Activated T-cell treated with anti-CD3 and anti-CD28 coated beads, Interleukin-2, amount 50 U/mL, for 24 hours (primary cell): ENCODE measurements around the gene FXR2.

ENCODE experiments used
- DNase-seq: peaks from one replicate; pipeline ENCODE4 v3.0.0-alpha.2; 2020
- H3K27ac Mint-ChIP-seq: 2 replicates; pipeline ENCODE4 v1.8.0; 2020; ENCODE audit warnings: mild to moderate bottlenecking, mixed read lengths
- H3K27me3 Mint-ChIP-seq: 2 replicates; pipeline ENCODE4 v1.8.0; 2020; ENCODE audit warnings: mixed read lengths
- H3K36me3 Mint-ChIP-seq: 2 replicates; pipeline ENCODE4 v1.8.0; 2020; ENCODE audit warnings: low read depth, mixed read lengths
- H3K4me1 Mint-ChIP-seq: 2 replicates; pipeline ENCODE4 v1.8.0; 2020; ENCODE audit warnings: low read depth, mixed read lengths
- H3K4me3 Mint-ChIP-seq: 2 replicates; pipeline ENCODE4 v1.8.0; 2020; ENCODE audit warnings: mild to moderate bottlenecking, moderate library complexity, mixed read lengths
- H3K9me3 Mint-ChIP-seq: 2 replicates; pipeline ENCODE4 v1.8.0; 2020; ENCODE audit warnings: mixed read lengths

Gene FXR2

GRCh38 chr17:7558544-7559319, 56.0 kb downstream of the FXR2 start, which contains the start of gene TNFSF13:
TNFSF13 (plus strand) TSS chr17:7558750; CDS start chr17:7559040, 290 bp downstream.
- peaks cover 52% of the 10 kb centered on the region for H3K4me1 Mint-ChIP-seq

GRCh38 chr17:7557775-7558543, 56.7 kb downstream of the FXR2 start:
- no peak for DNase-seq
- no peaks in the 10 kb centered on the region for H3K9me3 Mint-ChIP-seq
- H3K27me3 Mint-ChIP-seq: no peaks in the 10 kb centered on the region
- H3K4me1 Mint-ChIP-seq: peaks cover 58% of the 10 kb centered on the region
- H3K4me3 Mint-ChIP-seq: peak overlapping the region; percentile 47
- peaks cover 15% of the 10 kb centered on the region for H3K36me3 Mint-ChIP-seq
- H3K27ac Mint-ChIP-seq: peak overlapping the region; percentile 74

More at GRCh38 chr17:7558544-7559319, 56.0 kb downstream of the FXR2 start, which contains the start of gene TNFSF13:
- Mint-ChIP-seq H3K4me3 (peak within 1 kb of the TSS; percentile 47), H3K27me3 (no peaks in the 10 kb centered on the region), H3K9me3 (no peaks in the 10 kb centered on the region), H3K36me3 (peaks cover 22% of the 10 kb centered on the region), H3K27ac (peak within 1 kb of the TSS; percentile 74)
- DNase-seq: no peak

GRCh38 chr17:7557147-7557764, 57.4 kb downstream of the FXR2 start:
- no peak overlapping the region for H3K27ac Mint-ChIP-seq
- peaks cover 59% of the 10 kb centered on the region for H3K4me1 Mint-ChIP-seq
- H3K36me3 Mint-ChIP-seq: peaks cover 8% of the 10 kb centered on the region
- no peak for DNase-seq
- H3K4me3 Mint-ChIP-seq: no peak overlapping the region
- no peaks in the 10 kb centered on the region for H3K27me3 Mint-ChIP-seq
- no peaks in the 10 kb centered on the region for H3K9me3 Mint-ChIP-seq

GRCh38 chr17:7556627-7557026, 58.1 kb downstream of the FXR2 start:
- no peaks in the 10 kb centered on the region for H3K27me3 Mint-ChIP-seq
- peak overlapping the region; percentile 27 for H3K27ac Mint-ChIP-seq
- peaks cover 63% of the 10 kb centered on the region for H3K4me1 Mint-ChIP-seq
- no peak overlapping the region for H3K4me3 Mint-ChIP-seq
- no peaks in the 10 kb centered on the region for H3K9me3 Mint-ChIP-seq
- DNase-seq: no peak
- H3K36me3 Mint-ChIP-seq: peaks cover 7% of the 10 kb centered on the region

GRCh38 chr17:7555320-7555948, 59.3 kb downstream of the FXR2 start:
- Mint-ChIP-seq H3K27ac (peak overlapping the region; percentile 53), H3K9me3 (no peaks in the 10 kb centered on the region), H3K4me1 (peaks cover 69% of the 10 kb centered on the region), H3K36me3 (no peaks in the 10 kb centered on the region), H3K4me3 (no peak overlapping the region), H3K27me3 (no peaks in the 10 kb centered on the region)
- DNase-seq: no peak

- no peaks in the 10 kb centered on the region for H3K9me3 Mint-ChIP-seq
- no peak overlapping the region for H3K4me3 Mint-ChIP-seq
- no peaks in the 10 kb centered on the region for H3K27me3 Mint-ChIP-seq
- H3K27ac Mint-ChIP-seq: peak overlapping the region; percentile 87
- no peak for DNase-seq
- no peaks in the 10 kb centered on the region for H3K36me3 Mint-ChIP-seq
- peaks cover 66% of the 10 kb centered on the region for H3K4me1 Mint-ChIP-seq
These were observed 61.3 kb downstream of the FXR2 start for GRCh38 chr17:7553356-7553755.

GRCh38 chr17:7552621-7553051, 62.1 kb downstream of the FXR2 start:
- DNase-seq: peak; percentile 53
- H3K4me3 Mint-ChIP-seq: peak overlapping the region; percentile 45
- H3K9me3 Mint-ChIP-seq: no peaks in the 10 kb centered on the region
- peak overlapping the region; percentile 87 for H3K27ac Mint-ChIP-seq
- no peaks in the 10 kb centered on the region for H3K36me3 Mint-ChIP-seq
- no peaks in the 10 kb centered on the region for H3K27me3 Mint-ChIP-seq
- peaks cover 63% of the 10 kb centered on the region for H3K4me1 Mint-ChIP-seq

GRCh38 chr17:7551396-7551795, 63.3 kb downstream of the FXR2 start:
- H3K4me1 Mint-ChIP-seq: peaks cover 60% of the 10 kb centered on the region
- H3K27me3 Mint-ChIP-seq: no peaks in the 10 kb centered on the region
- DNase-seq: no peak
- H3K36me3 Mint-ChIP-seq: no peaks in the 10 kb centered on the region
- no peak overlapping the region for H3K4me3 Mint-ChIP-seq
- peak overlapping the region; percentile 29 for H3K27ac Mint-ChIP-seq
- H3K9me3 Mint-ChIP-seq: no peaks in the 10 kb centered on the region

- H3K27ac Mint-ChIP-seq: peak overlapping the region; percentile 29
- no peaks in the 10 kb centered on the region for H3K36me3 Mint-ChIP-seq
- DNase-seq: no peak
- peaks cover 57% of the 10 kb centered on the region for H3K4me1 Mint-ChIP-seq
- no peaks in the 10 kb centered on the region for H3K27me3 Mint-ChIP-seq
- H3K4me3 Mint-ChIP-seq: peak overlapping the region; percentile 69
- H3K9me3 Mint-ChIP-seq: no peaks in the 10 kb centered on the region
These were observed 64.4 kb downstream of the FXR2 start for GRCh38 chr17:7550344-7550743.

- Mint-ChIP-seq H3K27me3 (no peaks in the 10 kb centered on the region), H3K9me3 (no peaks in the 10 kb centered on the region), H3K36me3 (no peaks in the 10 kb centered on the region), H3K4me3 (peak overlapping the region; percentile 69), H3K27ac (peak overlapping the region; percentile 58), H3K4me1 (peaks cover 53% of the 10 kb centered on the region)
- DNase-seq: no peak
These were observed 65.2 kb downstream of the FXR2 start for GRCh38 chr17:7549401-7550055.

GRCh38 chr17:7548585-7549400, 65.9 kb downstream of the FXR2 start, which contains the start of gene TNFSF12:
TNFSF12 (plus strand) TSS chr17:7549058; CDS start chr17:7549154, 96 bp downstream.
- H3K4me3 Mint-ChIP-seq: peak within 1 kb of the TSS; percentile 77
- H3K4me1 Mint-ChIP-seq: peaks cover 50% of the 10 kb centered on the region
- no peaks in the 10 kb centered on the region for H3K9me3 Mint-ChIP-seq
- H3K27me3 Mint-ChIP-seq: no peaks in the 10 kb centered on the region
- H3K36me3 Mint-ChIP-seq: no peaks in the 10 kb centered on the region
- H3K27ac Mint-ChIP-seq: peak within 1 kb of the TSS; percentile 71
- peak; percentile 74 for DNase-seq

- Mint-ChIP-seq H3K4me3 (no peak overlapping the region), H3K27ac (no peak overlapping the region), H3K36me3 (no peaks in the 10 kb centered on the region), H3K4me1 (peaks cover 13% of the 10 kb centered on the region), H3K27me3 (no peaks in the 10 kb centered on the region), H3K9me3 (no peaks in the 10 kb centered on the region)
- DNase-seq: no peak
These were observed 69.8 kb downstream of the FXR2 start for GRCh38 chr17:7544911-7545310.
